ENCODE measurements around the gene RALGDS.

The RALGDS gene

GRCh38 chr9:133116346-133117231 lies 4.5 kb downstream of the RALGDS start:
- Histone ChIP-seq H3K4me2 (ENCODE audit: low read length) (peak overlapping the region; percentile 83), H3K4me1 (ENCODE audit: low read length) (peaks cover 52% of the 10 kb centered on the region), H3K36me3 (replicated peaks; ENCODE audit: low read depth, low read length) (no peaks in the 10 kb centered on the region), H3K4me3 (ENCODE audit: low read length) (peak overlapping the region; percentile 72), H4K20me1 (ENCODE audit: insufficient read depth, low read length) (peaks cover 29% of the 10 kb centered on the region), H2AFZ (ENCODE audit: low read depth, low read length) (no peak overlapping the region), H3K9me3 (ENCODE audit: insufficient read depth, low read length) (no peaks in the 10 kb centered on the region), H3K27ac (ENCODE audit: low read length) (no peak overlapping the region), H3K9ac (ENCODE audit: low read length) (peak overlapping the region; percentile 56; the same call in 1 of the 2 replicates), H3K27me3 (ENCODE audit: low read depth, low read length) (no peaks in the 10 kb centered on the region), H3K79me2 (ENCODE audit: low read length) (no peaks in the 10 kb centered on the region; the same call in 1 of the 2 replicates)
- TF ChIP-seq CTCF (IDR thresholded peaks at IDR 0.05; ENCODE audit: low read depth, low read length) (no peak), EZH2phosphoT487 (IDR thresholded peaks at IDR 0.05; ENCODE audit: low read depth) (no peak)

GRCh38 chr9:133115604-133116345 lies 5.3 kb downstream of the RALGDS start:
- peak overlapping the region; percentile 83 for H3K4me2 ChIP-seq (ENCODE audit: low read length)
- no peak overlapping the region for H2AFZ ChIP-seq (ENCODE audit: low read depth, low read length)
- TF ChIP-seq EZH2phosphoT487 (IDR thresholded peaks at IDR 0.05; ENCODE audit: low read depth): no peak
- no peak for TF ChIP-seq CTCF (IDR thresholded peaks at IDR 0.05; ENCODE audit: low read depth, low read length)
- peak overlapping the region; percentile 72 for H3K4me3 ChIP-seq (ENCODE audit: low read length)
- peak overlapping the region; percentile 56; the same call in 1 of the 2 replicates for H3K9ac ChIP-seq (ENCODE audit: low read length)
- no peaks in the 10 kb centered on the region for H3K36me3 ChIP-seq (replicated peaks; ENCODE audit: low read depth, low read length)
- no peaks in the 10 kb centered on the region; the same call in 1 of the 2 replicates for H3K79me2 ChIP-seq (ENCODE audit: low read length)
- H3K4me1 ChIP-seq (ENCODE audit: low read length): peaks cover 49% of the 10 kb centered on the region
- no peaks in the 10 kb centered on the region for H3K9me3 ChIP-seq (ENCODE audit: insufficient read depth, low read length)
- peaks cover 29% of the 10 kb centered on the region for H4K20me1 ChIP-seq (ENCODE audit: insufficient read depth, low read length)
- peak overlapping the region; percentile 47 for H3K27ac ChIP-seq (ENCODE audit: low read length)
- no peaks in the 10 kb centered on the region for H3K27me3 ChIP-seq (ENCODE audit: low read depth, low read length)

GRCh38 chr9:133114886-133115603 lies 6.0 kb downstream of the RALGDS start:
- peak overlapping the region; percentile 47 for H3K27ac ChIP-seq (ENCODE audit: low read length)
- H3K4me2 ChIP-seq (ENCODE audit: low read length): peak overlapping the region; percentile 83
- H3K79me2 ChIP-seq (ENCODE audit: low read length): no peaks in the 10 kb centered on the region; the same call in 1 of the 2 replicates
- no peaks in the 10 kb centered on the region for H3K36me3 ChIP-seq (replicated peaks; ENCODE audit: low read depth, low read length)
- peak overlapping the region; percentile 72 for H3K4me3 ChIP-seq (ENCODE audit: low read length)
- H3K9me3 ChIP-seq (ENCODE audit: insufficient read depth, low read length): no peaks in the 10 kb centered on the region
- H3K4me1 ChIP-seq (ENCODE audit: low read length): peaks cover 42% of the 10 kb centered on the region
- H3K9ac ChIP-seq (ENCODE audit: low read length): peak overlapping the region; percentile 56; the same call in 1 of the 2 replicates
- H3K27me3 ChIP-seq (ENCODE audit: low read depth, low read length): no peaks in the 10 kb centered on the region
- TF ChIP-seq CTCF (IDR thresholded peaks at IDR 0.05; ENCODE audit: low read depth, low read length) (no peak), EZH2phosphoT487 (IDR thresholded peaks at IDR 0.05; ENCODE audit: low read depth) (no peak)
- H2AFZ ChIP-seq (ENCODE audit: low read depth, low read length): no peak overlapping the region
- H4K20me1 ChIP-seq (ENCODE audit: insufficient read depth, low read length): peaks cover 29% of the 10 kb centered on the region
